OCI-LY1 (cell line): ENCODE data around the gene PLXNB3.

ENCODE experiments used
- CTCF ChIP-seq: fragments of 200-600 bp; sonication (generic), shearing (Covaris generic); IDR thresholded peaks from 2 replicates; pipeline ENCODE4 v1.5.1; 2017; ENCODE audit warnings: mild to moderate bottlenecking, antibody characterized with exemption, low read length, moderate library complexity, mixed read lengths
- EZH2 ChIP-seq: fragments of 200-600 bp; sonication (generic), shearing (Covaris generic); IDR thresholded peaks from 2 replicates; pipeline ENCODE4 v1.8.0; 2017; ENCODE audit warnings: borderline replicate concordance, mixed run types, mild to moderate bottlenecking, antibody characterized with exemption, low read length, moderate library complexity, mixed read lengths

- TF ChIP-seq CTCF (no peak), EZH2 (no peak)
Measured at GRCh38 chrX:153825042-153825441, 61.0 kb downstream of the PLXNB3 start.
